ENCODE measurements around the gene RAB8B.
"Not testable (repeated sequence)": the region's sequence is repeated elsewhere in the genome, so short reads cannot be mapped to it uniquely, and the experiment has no call there.

Gene RAB8B

GRCh38 chr15:63208824-63209223 is 19.4 kb downstream of the RAB8B start:
- not testable (repeated sequence) for DNase-seq (ENCODE audit: low read depth in 2 of 2)

- no peak for DNase-seq (ENCODE audit: low read depth in 2 of 2)
Measured at GRCh38 chr15:63210151-63211091, 21.0 kb downstream of the RAB8B start.

GRCh38 chr15:63211092-63211490 is 21.7 kb downstream of the RAB8B start:
- no peak for DNase-seq (ENCODE audit: low read depth in 2 of 2)

- no peak for DNase-seq (ENCODE audit: low read depth in 2 of 2)
Measured at GRCh38 chr15:63211549-63211948, 22.1 kb downstream of the RAB8B start.

GRCh38 chr15:63212050-63213004 is 22.9 kb downstream of the RAB8B start:
- DNase-seq (ENCODE audit: low read depth in 2 of 2): no peak

DNA sequence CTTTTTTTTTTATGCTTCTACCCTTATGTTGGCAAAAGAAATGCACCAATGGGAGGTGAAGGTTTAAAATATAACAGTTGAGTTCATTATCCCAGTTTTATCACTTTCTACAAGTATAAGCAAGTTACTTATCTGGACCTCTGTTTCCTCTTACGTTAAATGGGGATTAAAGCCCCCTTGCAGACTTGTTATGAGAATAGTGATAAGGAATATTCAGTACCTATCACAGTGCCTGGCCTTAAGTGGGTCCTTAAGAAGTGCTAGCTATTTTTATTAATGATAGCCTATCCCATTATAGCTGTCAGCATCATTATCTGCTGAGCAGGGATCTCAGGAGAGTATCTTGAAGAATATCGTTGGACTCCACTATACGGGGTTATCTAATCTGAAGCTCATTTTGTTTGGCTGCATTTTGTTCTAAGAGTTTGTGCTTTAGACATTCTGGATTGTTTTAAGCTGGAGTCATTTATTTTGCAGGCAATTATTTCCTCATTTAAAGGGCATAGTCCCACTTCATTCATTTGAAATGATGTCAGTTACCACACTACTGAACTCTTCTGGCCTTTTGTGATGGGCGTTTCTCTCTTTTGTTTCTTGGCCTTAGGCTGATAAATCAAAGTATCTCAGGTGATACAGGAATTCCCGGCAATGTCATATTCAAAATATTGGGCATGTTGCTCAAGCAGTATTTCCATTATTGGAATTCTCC is 28.8 kb downstream of the RAB8B start:
- no peak for DNase-seq (ENCODE audit: low read depth in 2 of 2)

DNA sequence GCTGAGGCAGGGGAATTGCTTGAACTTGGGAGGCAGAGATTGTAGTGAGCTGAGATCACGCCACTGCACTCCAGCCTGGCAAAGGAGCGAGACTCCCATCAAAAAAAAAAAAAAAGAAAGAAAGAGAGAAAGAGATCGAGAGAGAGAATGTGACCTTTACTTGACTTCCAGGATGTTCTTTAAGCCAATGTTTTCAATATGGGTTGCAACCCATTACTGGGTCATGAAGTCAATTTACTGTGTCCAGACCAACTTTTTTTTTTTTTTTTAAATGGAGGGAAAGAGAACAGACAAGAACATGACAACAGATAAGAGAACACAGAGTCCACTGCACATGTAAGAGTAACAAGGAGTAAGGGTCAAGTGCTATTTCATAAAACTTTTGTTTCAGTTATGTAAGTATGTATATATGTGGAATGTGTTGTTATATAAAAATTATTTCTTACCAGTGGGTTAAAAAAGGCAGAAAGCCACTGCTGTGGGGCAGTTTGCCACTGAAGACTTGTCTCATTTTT is 29.8 kb downstream of the RAB8B start:
- DNase-seq (ENCODE audit: low read depth in 2 of 2): no peak

DNA sequence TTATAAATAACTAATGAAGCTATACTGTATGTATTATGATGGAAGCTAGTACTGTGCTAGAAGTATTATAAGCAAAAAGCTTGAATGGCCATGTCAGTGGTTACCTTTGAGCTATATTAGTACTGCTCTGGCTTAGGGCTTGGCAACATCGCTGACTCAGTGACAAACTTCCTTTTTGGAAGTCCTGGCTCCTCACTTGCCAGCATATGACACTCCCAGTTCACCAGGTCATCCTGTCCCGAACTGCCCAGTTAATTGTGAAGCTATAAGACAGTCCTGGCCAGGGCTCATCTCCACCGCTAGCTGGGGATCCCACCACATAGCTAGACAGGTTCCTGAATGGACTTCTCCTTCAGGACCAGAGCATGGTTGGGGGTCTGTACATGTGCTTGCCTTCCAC is 31.9 kb downstream of the RAB8B start:
- DNase-seq (ENCODE audit: low read depth in 2 of 2): no peak

- DNase-seq (ENCODE audit: low read depth in 2 of 2): no peak
Measured at GRCh38 chr15:63223463-63223862, 34.1 kb downstream of the RAB8B start.

GRCh38 chr15:63225381-63225780 is 36.0 kb downstream of the RAB8B start:
- DNase-seq (ENCODE audit: low read depth in 2 of 2): no peak

DNA sequence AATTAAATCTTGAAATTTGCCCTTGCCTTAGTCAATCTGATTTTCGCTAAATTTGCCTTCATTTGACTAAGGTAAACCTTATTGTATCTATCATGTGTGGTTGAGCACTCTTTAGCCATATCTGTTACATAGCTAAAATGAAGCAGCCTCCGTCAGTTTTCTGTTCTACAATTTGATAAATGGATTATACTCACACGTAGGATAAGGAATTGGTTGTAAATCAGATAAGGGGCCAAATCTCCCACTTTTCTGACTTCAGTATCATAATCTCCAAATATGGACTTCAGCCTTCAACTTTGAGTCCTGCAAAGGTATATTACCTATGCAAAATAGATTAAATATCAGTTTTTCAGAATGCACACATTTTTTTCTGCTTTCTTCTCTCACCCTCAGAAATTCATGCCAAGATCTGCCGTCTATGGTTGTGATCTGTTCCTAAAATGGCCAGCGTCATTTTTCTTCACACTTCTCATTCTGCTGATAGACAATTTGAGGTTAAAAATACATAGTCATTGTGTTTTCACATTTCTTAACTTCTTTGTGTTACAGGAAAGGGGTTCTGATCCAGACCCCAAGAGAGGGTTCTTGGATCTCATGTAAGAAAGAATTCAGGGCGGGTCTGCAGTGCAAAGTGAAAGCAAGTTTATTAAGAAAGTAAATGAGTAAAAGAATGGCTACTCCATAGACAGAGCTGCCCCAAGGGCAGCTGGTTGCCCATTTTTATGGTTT is 36.9 kb downstream of the RAB8B start:
- no peak for DNase-seq (ENCODE audit: low read depth in 2 of 2)

- DNase-seq (ENCODE audit: low read depth in 2 of 2): no peak
Measured at GRCh38 chr15:63226966-63227401, 37.6 kb downstream of the RAB8B start.

DNA sequence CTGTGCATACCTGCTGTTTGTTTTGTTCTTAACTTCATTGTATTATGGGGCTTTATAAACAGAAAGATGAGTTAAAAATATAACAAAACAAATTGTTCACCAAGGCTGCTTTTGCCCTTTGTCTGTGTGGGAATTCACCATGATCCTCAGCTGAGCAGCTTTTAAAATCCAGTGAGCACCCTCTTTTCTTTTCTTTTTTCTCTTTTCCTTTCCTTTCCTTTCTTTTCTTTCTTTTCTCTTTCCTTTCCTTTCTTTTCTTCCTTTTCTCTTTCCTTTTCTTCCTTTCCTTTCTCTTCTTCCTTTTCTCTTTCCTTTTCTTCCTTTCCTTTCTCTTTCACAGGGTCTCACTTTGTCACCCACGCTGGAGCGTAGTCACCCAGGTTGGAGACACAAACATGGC is 38.3 kb downstream of the RAB8B start:
- no peak for DNase-seq (ENCODE audit: low read depth in 2 of 2)

DNA sequence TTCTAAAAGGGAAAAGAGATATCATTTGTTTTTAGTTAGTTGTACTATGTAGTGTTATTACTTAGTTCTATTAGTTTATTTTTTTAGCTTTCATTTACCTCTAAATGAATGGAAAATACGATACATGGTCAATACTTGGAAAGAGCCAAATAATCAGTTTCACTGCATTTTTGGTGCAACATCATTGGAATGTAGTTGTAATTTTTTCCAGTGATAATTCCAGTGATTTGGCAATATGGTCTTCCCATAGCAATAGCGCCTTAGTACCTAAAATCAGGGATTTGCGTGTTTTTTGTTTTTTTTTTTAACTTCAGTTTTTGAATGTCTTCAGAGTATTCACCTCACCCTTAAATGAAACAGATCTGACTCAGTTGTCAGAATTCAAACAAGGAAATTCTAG is 41.8 kb downstream of the RAB8B start:
- DNase-seq (ENCODE audit: low read depth in 2 of 2): no peak

DNA sequence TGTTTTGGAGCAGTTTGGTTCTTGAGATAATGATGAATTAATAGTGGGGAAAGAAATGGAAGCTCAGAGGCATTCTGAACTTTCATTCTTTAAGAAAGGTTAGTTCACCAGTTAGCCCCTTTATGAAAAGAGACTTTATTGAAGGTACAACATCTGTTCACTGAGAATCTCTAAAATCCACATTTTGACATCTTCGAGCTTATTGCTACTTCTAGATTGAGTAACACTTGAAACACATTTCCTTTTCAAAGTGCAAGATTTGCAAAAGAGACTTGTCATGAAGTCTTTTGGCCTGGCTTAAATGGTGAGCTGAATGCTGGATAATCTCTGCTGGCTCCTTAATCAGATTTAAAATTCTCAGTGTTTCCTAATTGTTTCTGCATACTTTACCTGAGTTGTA is 42.3 kb downstream of the RAB8B start:
- DNase-seq (ENCODE audit: low read depth in 2 of 2): no peak

GRCh38 chr15:63232405-63232804 is 43.0 kb downstream of the RAB8B start:
- no peak for DNase-seq (ENCODE audit: low read depth in 2 of 2)

- DNase-seq (ENCODE audit: low read depth in 2 of 2): no peak
Measured at GRCh38 chr15:63232943-63233342, 43.5 kb downstream of the RAB8B start.

- DNase-seq (ENCODE audit: low read depth in 2 of 2): no peak
Measured at GRCh38 chr15:63233667-63234423, 44.4 kb downstream of the RAB8B start.

GRCh38 chr15:63234451-63234870 is 45.1 kb downstream of the RAB8B start:
- no peak for DNase-seq (ENCODE audit: low read depth in 2 of 2)

- DNase-seq (ENCODE audit: low read depth in 2 of 2): no peak
Measured at GRCh38 chr15:63236272-63236671, 46.9 kb downstream of the RAB8B start.

Measured in stimulated activated CD4-positive, alpha-beta T cell treated with anti-CD3 and anti-CD28 coated beads, Interleukin-1b, Interleukin-23, amount 100 ng/mL, for 4 hours (primary cell).